IMR-90 (cell line): ENCODE results near the gene SH3RF2.

ENCODE experiments used
- BHLHE40 ChIP-seq: fragments of 150-350 bp; IDR thresholded peaks from 2 replicates; pipeline ENCODE4 v1.6.1; 2016; ENCODE audit warnings: mild to moderate bottlenecking, low read depth, low read length
- CEBPB ChIP-seq: IDR thresholded peaks from 2 replicates; pipeline ENCODE4 v1.6.1; 2012; ENCODE audit warnings: low read depth, low read length, improper control_type of control experiment
- MAFK ChIP-seq: IDR thresholded peaks from 2 replicates; pipeline ENCODE4 v1.6.1; 2012; ENCODE audit warnings: low read depth, low read length, improper control_type of control experiment
- MAZ ChIP-seq: IDR thresholded peaks from 2 replicates; pipeline ENCODE4 v1.6.1; 2012; ENCODE audit warnings: low read depth, mild to moderate bottlenecking, low read length, improper control_type of control experiment, moderate library complexity, borderline replicate concordance
- MXI1 ChIP-seq: IDR thresholded peaks from 2 replicates; pipeline ENCODE4 v1.6.1; 2012; ENCODE audit warnings: low read depth, mild to moderate bottlenecking, low read length, moderate library complexity, borderline replicate concordance
- POLR2A ChIP-seq: IDR thresholded peaks from 2 replicates; pipeline ENCODE4 v1.6.1; 2012; ENCODE audit warnings: mild to moderate bottlenecking, low read depth, low read length
- RAD21 ChIP-seq: IDR thresholded peaks from 2 replicates; pipeline ENCODE4 v1.6.1; 2012; ENCODE audit warnings: low read length, improper control_type of control experiment
- SMC3 ChIP-seq: fragments of 150-350 bp; IDR thresholded peaks from 2 replicates; pipeline ENCODE4 v1.6.1; 2016; ENCODE audit warnings: low read depth, mild to moderate bottlenecking, antibody characterized with exemption, low read length, moderate library complexity
- USF2 ChIP-seq: fragments of 150-350 bp; IDR thresholded peaks from 2 replicates; pipeline ENCODE4 v1.6.1; 2017; ENCODE audit warnings: mild to moderate bottlenecking, antibody characterized with exemption, low read length, low read depth
- TF ChIP-seq, protein P1 (sequence below): conservative IDR thresholded peaks from 2 replicates; pipeline ENCODE4 v1.5.1; 2012; ENCODE audit warnings: mild to moderate bottlenecking, low read depth, low read length, improper control_type of control experiment

- TF ChIP-seq, protein P1, sequence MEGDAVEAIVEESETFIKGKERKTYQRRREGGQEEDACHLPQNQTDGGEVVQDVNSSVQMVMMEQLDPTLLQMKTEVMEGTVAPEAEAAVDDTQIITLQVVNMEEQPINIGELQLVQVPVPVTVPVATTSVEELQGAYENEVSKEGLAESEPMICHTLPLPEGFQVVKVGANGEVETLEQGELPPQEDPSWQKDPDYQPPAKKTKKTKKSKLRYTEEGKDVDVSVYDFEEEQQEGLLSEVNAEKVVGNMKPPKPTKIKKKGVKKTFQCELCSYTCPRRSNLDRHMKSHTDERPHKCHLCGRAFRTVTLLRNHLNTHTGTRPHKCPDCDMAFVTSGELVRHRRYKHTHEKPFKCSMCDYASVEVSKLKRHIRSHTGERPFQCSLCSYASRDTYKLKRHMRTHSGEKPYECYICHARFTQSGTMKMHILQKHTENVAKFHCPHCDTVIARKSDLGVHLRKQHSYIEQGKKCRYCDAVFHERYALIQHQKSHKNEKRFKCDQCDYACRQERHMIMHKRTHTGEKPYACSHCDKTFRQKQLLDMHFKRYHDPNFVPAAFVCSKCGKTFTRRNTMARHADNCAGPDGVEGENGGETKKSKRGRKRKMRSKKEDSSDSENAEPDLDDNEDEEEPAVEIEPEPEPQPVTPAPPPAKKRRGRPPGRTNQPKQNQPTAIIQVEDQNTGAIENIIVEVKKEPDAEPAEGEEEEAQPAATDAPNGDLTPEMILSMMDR, result no peak
- TF ChIP-seq SMC3 (no peak), RAD21 (no peak), BHLHE40 (no peak), POLR2A (no peak), MAFK (no peak), USF2 (no peak), MAZ (no peak), CEBPB (no peak), MXI1 (no peak)
Observed at GRCh38 chr5:146027751-146028150, 91.4 kb downstream of the SH3RF2 start.
